Fibroblast of skin of left biceps (primary cell): ENCODE results near the gene TECTA.
A peak's percentile ranks its signal among the peaks of the same experiment; 100 is the strongest.
"Not testable (repeated sequence)": the region's sequence is repeated elsewhere in the genome, so short reads cannot be mapped to it uniquely, and the experiment has no call there.

Source experiments
- DNase-seq, 2 experiments: peaks; one replicate each; pipeline ENCODE4 v3.0.0-alpha.2; 2013; ENCODE audit warnings: low read depth in 2 of 2

Gene TECTA

GRCh38 chr11:121226415-121227263 is 125.6 kb downstream of the TECTA start:
- DNase-seq = no peak

- DNase-seq = no peak
Observed at GRCh38 chr11:121228851-121229250, 127.8 kb downstream of the TECTA start.

DNA sequence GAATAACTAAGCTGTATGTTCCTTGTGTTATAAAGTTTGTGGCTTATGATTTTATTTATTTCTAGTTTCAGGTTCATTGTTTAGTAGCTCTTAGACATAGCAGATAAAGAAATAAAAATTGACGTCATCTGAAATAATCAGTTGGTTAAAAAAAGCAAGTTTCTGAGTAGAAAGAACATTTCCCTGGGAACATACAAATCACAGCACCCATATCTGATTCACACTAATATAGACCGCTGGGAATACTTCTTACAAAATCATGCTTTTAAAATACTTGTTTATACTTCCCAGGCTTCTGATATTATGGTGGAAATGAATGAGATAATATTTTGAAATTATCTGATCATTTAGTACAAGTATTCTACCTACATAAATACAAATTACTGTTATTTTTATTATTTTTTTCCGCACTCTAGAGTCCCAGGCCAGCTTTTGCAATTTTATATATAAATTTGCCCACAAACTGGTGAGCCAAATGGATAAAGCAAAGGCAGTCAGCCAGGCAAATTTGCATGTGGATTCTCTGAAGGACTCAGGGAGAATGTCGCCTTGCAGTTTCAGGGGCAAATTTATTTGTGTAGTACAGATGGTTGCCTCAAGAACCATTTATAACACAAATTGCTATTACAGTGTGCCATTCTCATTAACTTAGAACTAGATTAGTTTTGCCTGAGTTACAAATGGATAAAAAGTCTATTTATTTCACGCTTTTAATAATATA is 128.6 kb downstream of the TECTA start:
- no peak for DNase-seq

DNA sequence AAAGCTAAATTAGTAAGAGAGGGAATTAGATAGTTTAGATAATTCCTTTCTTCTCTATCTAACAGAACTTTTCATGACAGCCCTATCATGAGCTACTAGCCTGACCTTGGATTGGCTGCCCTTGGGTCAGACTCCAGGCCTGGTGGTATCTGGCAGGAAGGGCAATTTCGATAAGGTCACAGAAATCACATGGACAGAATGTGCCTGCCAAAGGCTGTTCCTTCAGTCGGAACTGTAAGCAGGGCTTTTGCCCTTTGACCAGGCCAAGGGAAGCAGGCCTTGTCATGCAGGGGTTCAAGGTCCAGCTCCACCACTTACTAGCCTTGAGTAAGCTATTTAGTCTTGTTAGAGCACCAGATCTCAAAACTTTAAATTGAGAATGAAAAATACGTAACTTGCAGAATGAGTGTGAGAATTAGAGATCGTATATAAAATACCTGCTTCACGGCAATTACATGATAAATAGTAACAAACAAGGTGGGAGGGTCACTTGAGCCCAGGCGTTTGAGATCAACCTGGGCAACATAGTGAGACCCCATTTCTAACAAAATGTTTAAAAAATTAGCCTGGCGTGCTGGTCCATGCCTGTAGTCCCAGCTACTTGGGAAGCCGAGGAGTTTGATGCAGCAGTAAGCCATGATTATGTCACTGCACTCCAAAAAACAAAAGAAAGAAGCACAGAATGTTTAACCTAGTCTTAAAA is 130.7 kb downstream of the TECTA start:
- no peak for DNase-seq

DNA sequence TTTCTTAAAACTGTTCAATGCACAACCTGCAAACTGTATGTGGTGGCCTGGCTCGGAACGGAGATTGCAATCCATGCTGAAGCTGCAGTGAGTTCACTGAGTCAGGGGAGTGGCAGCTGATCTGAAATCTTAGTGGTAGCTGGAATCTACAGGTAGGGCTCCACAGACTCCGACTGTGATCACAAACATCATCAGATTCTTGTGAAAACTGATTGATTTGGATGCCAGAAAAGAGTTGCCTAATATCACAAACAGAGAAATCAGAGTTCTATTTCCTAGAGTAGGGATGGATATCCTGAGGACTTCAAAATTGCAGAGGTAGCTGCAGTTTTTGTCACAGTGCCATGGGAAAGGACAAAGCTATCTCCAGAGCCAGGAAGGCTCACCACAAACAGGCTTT is 134.0 kb downstream of the TECTA start:
- DNase-seq = no peak

- DNase-seq = no peak
Observed at GRCh38 chr11:121236115-121237001, 135.3 kb downstream of the TECTA start.

DNA sequence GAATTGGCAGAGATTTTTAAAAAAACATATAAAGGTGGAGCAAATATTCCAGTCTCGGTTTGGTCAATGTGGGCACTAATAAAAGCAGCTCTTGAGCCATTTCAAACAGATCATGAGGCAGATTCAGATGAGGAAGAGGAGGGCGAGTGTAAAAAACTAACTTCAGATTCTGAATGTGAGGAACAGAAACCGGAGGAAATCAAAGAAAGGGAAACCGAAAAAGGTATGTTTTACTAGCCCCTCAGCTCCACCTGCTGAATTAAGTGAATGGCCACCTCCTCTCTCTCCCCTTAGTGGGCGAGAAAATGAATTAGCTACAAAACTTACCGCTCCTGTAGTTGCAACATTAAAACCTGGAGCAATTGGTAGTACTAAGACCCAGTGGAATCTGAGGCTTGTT is 136.2 kb downstream of the TECTA start:
- DNase-seq = not testable (repeated sequence)

DNA sequence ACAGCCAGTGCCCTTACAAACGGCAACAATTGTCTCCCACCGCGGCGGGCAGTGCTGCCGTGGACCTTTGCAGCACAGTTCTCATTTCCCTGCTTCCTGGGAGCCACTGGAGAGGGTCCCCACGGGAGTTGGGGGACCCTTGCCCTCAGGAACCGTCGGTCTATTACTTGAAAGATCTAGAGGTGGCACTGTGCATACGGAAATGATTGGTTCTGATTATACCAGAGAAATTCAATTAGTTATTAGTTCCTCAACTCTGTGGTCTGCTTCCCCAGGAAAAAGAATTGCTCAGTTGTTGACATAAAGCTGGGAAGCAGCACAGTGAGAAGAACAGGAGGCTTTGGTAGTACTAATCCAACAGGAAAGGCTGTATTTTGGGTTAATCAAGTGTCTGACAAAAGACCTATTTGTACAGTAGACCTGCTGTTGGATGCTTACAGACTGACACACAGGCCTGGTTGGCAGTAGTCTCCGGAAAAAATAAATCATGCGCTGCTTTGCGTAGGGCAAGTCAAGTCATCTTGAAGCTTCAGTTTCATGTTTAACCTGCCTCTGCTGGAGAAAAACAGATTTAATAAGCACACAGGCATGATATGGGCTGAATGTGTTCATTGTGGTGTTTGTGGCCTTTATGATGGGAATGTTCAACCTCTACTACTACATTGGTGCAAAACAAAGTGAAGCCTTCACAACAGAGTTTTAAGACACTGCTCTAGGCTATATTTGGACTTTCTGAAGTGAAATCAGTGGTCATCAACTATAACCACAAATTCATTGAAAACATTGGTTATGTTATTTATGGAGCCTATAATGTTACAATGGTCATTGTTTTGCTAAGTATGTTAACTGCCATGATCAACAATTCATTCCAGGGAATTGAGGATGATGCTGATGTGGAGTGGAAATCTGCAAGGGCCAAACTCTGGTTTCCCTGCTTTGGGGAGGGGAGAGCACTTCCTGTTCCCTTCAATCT is 136.9 kb downstream of the TECTA start:
- DNase-seq = peak; percentile 50 to 54

- no peak for DNase-seq
Observed at GRCh38 chr11:121238956-121239355, 137.9 kb downstream of the TECTA start.

DNA sequence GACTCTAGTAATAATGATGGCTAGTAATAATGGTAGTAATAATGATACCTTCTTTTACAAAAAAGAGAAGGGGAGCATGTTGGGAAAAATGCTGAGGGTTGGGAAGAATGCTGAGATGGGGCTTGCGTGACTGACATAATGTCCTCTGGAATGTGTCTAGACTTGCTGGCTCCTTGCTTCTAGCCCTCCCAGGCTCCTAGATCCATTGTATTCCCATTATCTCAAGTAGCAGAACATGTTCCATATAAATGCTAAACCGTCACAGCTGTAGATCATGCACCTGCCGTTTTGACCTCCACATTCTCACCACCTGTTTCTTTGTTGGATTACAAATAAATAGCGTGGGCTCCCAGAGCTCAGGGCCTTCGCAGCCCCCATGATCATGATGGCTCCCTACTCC is 139.0 kb downstream of the TECTA start:
- DNase-seq = not testable (repeated sequence)

DNA sequence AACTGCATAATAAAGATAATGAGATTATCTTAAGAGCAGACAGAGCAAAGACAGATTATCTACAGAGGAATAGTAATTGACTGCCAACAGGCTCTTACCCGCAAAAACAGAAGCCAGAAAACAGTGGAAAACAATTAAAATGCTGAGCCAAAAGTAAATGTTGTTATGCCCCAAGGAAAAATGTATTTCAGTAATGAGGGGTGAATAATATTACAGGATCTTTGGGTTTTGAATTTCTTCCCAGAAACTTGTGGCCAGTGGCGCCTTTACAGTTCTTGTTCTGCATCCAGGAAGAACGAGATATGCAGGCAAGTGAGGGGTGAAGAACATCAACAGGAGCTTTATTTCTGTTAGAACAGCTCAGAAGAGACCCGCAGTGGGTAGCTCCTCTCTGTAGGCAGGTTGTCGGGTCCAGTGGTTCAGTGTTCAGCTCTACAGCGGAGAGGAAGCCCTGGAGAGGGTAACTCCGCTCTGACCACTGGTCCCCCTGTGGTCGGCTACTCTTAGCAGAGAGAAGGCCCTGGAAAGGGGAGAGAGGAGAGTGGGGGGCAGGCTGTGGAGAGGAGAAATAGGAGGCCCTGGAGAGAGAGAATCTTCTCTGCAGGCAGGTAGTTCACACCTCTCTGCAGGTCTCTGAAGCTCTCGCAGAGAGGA is 139.7 kb downstream of the TECTA start:
- no peak for DNase-seq
